WERI-Rb-1 (cell line): ENCODE data around the gene TECPR1.

Experiments used
- DNase-seq: peaks from one replicate; pipeline ENCODE4 v3.0.0-alpha.2; 2020
- H3K27ac ChIP-seq: fragments of 250-450 bp; sonication (Bioruptor Pico); 2 replicates; pipeline ENCODE4 v1.5.1; 2020; ENCODE audit warnings: mild to moderate bottlenecking, moderate library complexity
- H3K27me3 ChIP-seq: fragments of 250-450 bp; sonication (Bioruptor Pico); 2 replicates; pipeline ENCODE4 v1.5.1; 2021; ENCODE audit warnings: mild to moderate bottlenecking, low read depth, moderate library complexity; ENCODE audit not compliant: insufficient read depth, severe bottlenecking
- H3K36me3 ChIP-seq: fragments of 250-450 bp; sonication (Bioruptor Pico); 2 replicates; pipeline ENCODE4 v1.5.1; 2020; ENCODE audit warnings: mild to moderate bottlenecking, moderate library complexity
- H3K4me3 ChIP-seq: 2 replicates; pipeline ENCODE4 v1.5.1; 2011; ENCODE audit warnings: low read depth, mild to moderate bottlenecking, control low read depth, low read length
- H3K9me3 ChIP-seq: fragments of 250-450 bp; sonication (Bioruptor Pico); 2 replicates; pipeline ENCODE4 v1.5.1; 2021; ENCODE audit warnings: mild to moderate bottlenecking, moderate library complexity; ENCODE audit not compliant: severe bottlenecking
- TF ChIP-seq, protein P1 (sequence below): IDR thresholded peaks from 2 replicates; pipeline ENCODE4 v1.5.1; 2011; ENCODE audit warnings: low read depth, mild to moderate bottlenecking, control low read depth, inconsistent platforms, low read length

TECPR1 gene

DNA sequence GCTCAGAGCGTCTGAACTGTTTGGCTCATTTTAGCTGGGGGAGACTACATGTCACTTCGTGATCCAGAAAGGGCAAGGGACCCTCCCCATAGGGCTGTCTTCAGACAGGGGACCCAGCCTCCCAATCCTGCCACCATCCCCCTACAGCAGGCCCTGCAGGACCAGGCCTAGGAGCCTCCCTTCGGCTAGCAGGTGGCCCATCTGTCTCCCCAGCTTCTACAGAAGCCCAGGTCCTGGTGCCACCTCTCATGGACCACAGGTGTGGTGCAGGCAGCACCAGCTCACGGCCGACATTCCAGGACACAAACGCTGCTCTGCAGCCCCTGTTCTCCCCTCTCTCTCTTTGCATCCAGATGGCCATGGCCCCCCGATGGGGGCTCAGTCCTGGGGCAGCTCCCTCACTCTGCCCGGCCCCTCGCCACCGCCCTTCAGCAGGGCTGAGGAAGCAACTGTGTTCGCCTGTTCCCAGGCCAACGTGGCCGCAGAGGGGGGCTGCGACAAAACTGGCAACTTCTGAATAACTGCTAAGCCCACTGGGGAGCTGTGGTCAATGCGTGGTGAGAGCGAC, 10.3 kb downstream of the TECPR1 start:
- H3K4me3 ChIP-seq = no peak overlapping the region
- peaks cover 74% of the 10 kb centered on the region for H3K36me3 ChIP-seq
- DNase-seq = no peak
- H3K27ac ChIP-seq = 0 out of 2 replicates have a peak overlapping the region, but pooled peaks have one; percentile 42
- H3K27me3 ChIP-seq = no peaks in the 10 kb centered on the region
- TF ChIP-seq, protein P1, sequence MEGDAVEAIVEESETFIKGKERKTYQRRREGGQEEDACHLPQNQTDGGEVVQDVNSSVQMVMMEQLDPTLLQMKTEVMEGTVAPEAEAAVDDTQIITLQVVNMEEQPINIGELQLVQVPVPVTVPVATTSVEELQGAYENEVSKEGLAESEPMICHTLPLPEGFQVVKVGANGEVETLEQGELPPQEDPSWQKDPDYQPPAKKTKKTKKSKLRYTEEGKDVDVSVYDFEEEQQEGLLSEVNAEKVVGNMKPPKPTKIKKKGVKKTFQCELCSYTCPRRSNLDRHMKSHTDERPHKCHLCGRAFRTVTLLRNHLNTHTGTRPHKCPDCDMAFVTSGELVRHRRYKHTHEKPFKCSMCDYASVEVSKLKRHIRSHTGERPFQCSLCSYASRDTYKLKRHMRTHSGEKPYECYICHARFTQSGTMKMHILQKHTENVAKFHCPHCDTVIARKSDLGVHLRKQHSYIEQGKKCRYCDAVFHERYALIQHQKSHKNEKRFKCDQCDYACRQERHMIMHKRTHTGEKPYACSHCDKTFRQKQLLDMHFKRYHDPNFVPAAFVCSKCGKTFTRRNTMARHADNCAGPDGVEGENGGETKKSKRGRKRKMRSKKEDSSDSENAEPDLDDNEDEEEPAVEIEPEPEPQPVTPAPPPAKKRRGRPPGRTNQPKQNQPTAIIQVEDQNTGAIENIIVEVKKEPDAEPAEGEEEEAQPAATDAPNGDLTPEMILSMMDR = no peak
- no peaks in the 10 kb centered on the region for H3K9me3 ChIP-seq

DNA sequence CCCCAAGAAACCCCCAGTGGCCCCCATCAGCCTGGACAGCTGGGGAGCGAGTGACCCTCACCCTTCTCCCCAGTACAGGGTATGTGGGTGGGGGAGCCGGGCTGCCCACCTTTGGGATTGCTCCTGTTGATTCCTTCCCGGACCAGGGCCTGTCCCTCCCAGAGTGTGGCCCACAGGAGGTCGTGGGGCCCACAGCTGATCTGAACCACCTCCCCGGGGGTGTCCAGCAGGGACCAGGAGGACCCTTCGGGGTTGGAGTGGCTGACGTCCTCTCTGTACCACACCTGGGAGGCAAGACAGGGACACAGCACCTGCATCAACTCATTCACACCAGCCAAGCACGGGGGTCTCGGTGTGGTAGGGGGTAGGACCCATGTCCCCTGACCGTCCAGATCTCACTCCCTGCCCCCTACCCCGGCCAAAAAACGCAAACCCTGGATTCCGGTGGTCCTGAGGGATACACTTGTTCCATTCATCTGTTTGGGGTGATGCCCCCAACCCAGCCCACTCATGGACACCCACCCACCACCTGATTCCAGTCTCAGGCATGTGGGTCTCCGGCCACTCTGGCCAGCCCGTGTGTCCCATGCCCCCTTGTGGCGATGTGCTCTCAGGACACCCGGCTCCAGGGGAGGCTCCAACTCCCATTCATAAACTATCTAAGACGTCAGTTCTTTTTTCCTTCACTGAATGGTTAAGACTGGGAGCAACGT, 10.9 kb downstream of the TECPR1 start:
- no peaks in the 10 kb centered on the region for H3K9me3 ChIP-seq
- TF ChIP-seq, protein P1 = peak; percentile 90
- no peak overlapping the region for H3K4me3 ChIP-seq
- peak; percentile 54 for DNase-seq
- H3K27me3 ChIP-seq = no peaks in the 10 kb centered on the region
- H3K36me3 ChIP-seq = peaks cover 78% of the 10 kb centered on the region
- 0 out of 2 replicates have a peak overlapping the region, but pooled peaks have one; percentile 42 for H3K27ac ChIP-seq

DNA sequence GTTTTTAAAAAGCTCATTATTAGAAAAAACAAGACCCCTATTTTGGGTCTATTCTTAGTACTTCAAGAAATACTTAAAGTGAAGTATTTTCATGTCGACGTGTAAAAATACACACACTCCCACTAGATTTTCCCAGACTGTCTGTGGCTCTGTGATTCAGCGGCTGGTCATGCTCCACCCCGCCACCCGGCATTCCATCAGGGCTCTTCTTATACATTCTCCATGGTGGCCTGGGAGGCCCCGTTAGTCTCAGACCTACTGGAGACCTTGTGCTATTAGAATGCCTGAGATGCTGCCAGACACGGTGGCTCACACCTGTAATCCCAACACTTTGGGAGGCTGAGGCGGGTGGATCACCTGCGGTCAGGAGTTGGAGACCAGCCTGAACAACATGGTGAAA, 13.1 kb downstream of the TECPR1 start:
- Histone ChIP-seq H3K9me3 (no peaks in the 10 kb centered on the region), H3K27me3 (no peaks in the 10 kb centered on the region), H3K27ac (no peak overlapping the region), H3K4me3 (no peak overlapping the region), H3K36me3 (peaks cover 68% of the 10 kb centered on the region)
- TF ChIP-seq, protein P1 = no peak
- no peak for DNase-seq

DNA sequence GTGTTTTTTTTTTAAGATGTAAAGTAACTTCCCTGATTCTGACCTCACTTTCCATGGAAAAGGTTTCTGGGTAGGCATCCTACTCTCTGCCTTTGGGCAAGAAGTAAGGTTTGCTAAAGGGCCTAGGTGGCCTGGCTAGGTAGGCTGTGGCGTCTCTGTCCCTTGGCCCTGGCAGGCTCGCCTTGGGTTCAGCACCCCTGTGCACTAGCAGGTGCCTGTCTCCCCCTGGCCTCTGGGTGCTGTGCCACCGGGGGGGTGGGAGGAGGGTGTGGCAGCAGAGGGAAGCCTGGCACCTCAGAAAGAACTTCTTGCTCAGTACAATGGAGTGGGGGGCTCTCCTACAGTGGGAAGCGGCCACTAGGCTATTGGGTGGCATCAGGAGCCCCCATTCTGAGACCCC, 14.0 kb downstream of the TECPR1 start:
- no peak for DNase-seq
- H3K36me3 ChIP-seq = peaks cover 68% of the 10 kb centered on the region

DNA sequence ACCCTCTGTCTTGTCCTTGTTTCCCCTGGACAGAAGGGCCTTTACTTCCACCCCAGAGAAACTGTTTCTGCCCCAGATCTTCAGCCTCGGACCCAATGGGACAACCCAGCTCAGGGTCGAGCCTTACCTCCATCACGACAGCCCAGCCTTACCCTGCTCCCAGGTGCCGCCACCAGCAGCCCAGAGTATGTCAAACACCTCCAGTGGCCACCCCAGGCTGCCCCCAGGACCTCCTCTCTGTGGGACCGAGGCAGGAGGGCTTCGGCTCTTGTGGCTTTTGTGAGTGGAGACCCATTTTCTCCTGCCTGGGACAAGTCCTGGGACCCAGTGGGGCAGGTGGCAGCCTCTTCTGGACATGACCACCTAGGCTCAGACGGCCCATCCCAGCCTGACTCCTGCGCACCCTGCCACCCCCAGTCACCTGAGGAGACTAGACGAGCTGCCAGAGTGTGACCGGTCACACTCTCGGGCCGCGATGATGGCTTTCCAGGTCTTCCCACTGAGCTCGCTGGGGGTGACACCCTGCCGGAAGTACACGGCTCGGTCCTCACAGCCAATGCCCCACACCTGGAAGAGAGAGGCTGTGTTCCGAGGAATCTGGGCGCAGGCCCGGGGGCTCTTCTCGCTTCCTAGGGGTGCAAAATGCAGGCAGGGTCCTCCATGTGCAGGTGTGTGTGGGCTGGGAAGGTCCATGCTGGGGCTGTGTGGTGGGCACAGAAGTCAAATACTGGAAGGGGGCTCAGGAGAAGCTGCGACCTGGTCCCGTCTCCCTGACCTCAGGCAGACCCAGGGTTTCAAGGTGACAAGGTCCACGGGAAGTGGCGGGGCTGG, 15.5 kb downstream of the TECPR1 start:
- TF ChIP-seq, protein P1 = no peak
- DNase-seq = no peak

More for the DNA sequence above, 14.0 kb downstream of the TECPR1 start:
- no peaks in the 10 kb centered on the region for H3K27me3 ChIP-seq
- no peak overlapping the region for H3K4me3 ChIP-seq
- TF ChIP-seq, protein P1 = no peak
- no peak overlapping the region for H3K27ac ChIP-seq
- H3K9me3 ChIP-seq = no peaks in the 10 kb centered on the region

More for the DNA sequence above, 15.5 kb downstream of the TECPR1 start:
- Histone ChIP-seq H3K4me3 (no peak overlapping the region), H3K27ac (no peak overlapping the region), H3K9me3 (no peaks in the 10 kb centered on the region), H3K27me3 (no peaks in the 10 kb centered on the region), H3K36me3 (peaks cover 73% of the 10 kb centered on the region)
